Measurements from ENCODE around the gene MALL.

The MALL gene

DNA sequence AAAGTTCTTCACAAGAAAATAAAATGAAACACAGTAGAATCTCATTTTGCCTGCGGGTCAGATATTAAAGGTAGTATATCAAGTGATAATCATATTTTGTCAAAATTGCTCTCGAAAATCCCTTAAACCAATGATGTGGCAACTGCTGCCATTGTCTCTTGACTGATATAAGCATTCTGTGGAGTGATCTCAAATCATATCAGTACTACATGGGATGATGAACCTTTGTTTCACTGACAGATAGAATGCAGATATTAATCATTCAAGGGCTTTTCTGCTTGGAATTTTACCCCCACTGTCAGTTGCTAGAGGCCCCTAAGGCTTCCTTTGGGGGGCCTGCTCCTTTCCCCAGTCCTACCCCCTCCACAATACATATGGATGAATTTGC lies 31.3 kb upstream of the MALL start:
- TF ChIP-seq, protein P1, sequence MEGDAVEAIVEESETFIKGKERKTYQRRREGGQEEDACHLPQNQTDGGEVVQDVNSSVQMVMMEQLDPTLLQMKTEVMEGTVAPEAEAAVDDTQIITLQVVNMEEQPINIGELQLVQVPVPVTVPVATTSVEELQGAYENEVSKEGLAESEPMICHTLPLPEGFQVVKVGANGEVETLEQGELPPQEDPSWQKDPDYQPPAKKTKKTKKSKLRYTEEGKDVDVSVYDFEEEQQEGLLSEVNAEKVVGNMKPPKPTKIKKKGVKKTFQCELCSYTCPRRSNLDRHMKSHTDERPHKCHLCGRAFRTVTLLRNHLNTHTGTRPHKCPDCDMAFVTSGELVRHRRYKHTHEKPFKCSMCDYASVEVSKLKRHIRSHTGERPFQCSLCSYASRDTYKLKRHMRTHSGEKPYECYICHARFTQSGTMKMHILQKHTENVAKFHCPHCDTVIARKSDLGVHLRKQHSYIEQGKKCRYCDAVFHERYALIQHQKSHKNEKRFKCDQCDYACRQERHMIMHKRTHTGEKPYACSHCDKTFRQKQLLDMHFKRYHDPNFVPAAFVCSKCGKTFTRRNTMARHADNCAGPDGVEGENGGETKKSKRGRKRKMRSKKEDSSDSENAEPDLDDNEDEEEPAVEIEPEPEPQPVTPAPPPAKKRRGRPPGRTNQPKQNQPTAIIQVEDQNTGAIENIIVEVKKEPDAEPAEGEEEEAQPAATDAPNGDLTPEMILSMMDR (IDR thresholded peaks at IDR 0.05; ENCODE audit: low read depth, low read length), result no peak
- no peak for DNase-seq (ENCODE audit: low read depth in 2 of 2)
- no peak overlapping the region for H3K4me3 ChIP-seq (replicated peaks in 1 of 2; ENCODE audit: low read depth in 2 of 2, low read length in 2 of 2)

DNA sequence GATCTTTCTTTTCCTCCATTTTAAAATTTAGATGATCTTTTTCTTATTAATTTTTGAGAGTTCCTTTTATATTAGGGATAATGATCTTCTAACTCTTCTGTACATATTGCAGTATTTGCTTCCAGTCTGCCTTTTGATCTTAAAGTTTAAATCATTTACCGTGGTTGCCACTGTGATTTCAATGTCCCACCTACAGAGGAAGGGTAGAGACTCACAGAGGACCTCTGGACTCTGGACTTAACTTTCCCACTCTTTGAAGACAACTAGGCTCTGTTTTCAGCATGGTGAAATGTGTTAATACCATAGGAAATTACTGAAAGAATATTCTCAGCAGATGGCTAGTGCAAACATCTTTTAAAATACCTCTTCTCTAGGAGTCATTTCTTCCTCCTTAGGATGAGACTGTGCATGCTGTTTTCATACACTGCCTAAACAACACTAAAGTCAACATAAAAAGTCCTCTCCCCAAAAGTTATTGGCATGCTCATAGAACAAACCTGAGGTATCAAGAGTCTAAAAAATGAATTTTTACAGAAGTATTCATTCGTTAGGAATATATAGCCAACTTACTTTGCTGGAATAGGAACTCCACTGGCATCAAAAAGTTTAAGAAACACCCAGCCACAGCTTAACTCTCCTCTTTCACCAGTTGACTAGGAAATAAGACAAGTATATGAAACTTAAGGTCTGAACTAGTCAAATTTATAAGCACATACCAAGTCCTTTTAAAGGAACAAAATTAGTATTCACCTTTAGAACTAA lies 30.7 kb upstream of the MALL start:
- DNase-seq (ENCODE audit: low read depth in 2 of 2), result no peak
- TF ChIP-seq, protein P1 (IDR thresholded peaks at IDR 0.05; ENCODE audit: low read depth, low read length), result no peak
- no peak overlapping the region for H3K4me3 ChIP-seq (replicated peaks in 1 of 2; ENCODE audit: low read depth in 2 of 2, low read length in 2 of 2)

DNA sequence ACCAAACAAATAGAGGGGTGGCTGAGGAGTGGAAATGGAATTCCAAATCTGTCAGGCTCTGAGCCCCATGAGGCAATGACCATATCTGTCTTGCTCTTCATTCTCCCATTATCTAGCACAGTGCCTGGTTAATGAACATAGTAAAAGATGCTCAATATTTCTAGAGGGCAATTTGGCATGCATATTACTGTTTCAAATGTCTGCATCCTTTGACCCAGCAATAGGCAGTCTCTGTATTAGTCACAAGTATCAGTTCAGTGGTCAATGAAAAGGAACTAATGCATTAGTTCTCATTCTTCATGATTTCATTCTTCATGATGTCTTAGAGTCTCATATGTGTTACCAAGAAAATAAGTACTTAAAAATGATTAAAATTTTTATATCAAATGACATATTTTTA lies 28.4 kb upstream of the MALL start:
- no peak overlapping the region for H3K4me3 ChIP-seq (replicated peaks in 1 of 2; ENCODE audit: low read depth in 2 of 2, low read length in 2 of 2)
- TF ChIP-seq, protein P1 (IDR thresholded peaks at IDR 0.05; ENCODE audit: low read depth, low read length), result no peak
- no peak for DNase-seq (ENCODE audit: low read depth in 2 of 2)

DNA sequence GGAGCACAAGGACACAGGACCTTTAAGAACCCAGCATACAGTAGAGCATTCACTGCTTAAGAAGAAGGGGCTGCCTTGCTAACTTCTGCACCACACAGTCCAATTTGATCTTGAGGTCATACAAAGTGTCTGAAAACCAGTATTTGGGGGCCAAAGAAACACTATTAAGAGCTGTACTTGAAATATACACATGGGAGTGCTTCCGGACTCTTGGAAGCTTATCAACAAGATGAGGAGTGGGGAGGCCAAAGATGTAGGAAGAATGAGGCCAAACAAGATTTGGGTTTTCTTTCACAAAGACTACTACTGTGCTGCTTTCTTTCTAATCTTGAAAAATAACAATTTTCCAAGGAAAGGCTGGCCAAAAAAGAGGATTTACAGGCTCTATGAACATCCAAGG lies 24.8 kb upstream of the MALL start:
- DNase-seq (ENCODE audit: low read depth in 2 of 2), result no peak
- TF ChIP-seq, protein P1 (IDR thresholded peaks at IDR 0.05; ENCODE audit: low read depth, low read length), result no peak
- H3K4me3 ChIP-seq (replicated peaks in 1 of 2; ENCODE audit: low read depth in 2 of 2, low read length in 2 of 2), result no peak overlapping the region

DNA sequence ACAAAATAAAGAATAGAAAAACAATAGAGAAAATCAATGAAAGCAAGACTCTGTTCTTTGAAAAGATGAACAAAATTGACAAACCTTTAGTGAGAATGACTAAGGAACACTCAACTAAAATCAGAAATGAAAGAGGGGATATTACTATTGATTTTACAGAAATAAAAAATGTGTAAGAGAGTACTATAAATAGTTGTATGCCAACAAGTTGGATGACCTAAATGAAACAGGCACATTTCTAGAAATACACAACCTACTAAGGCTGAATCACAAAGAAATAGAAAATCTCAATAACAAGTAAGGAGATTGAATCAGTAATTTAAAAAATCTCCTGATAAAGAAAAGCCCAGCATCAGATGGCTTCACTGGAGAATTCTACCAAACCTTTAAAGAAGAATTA lies 18.4 kb upstream of the MALL start:
- H3K4me3 ChIP-seq (replicated peaks in 1 of 2; ENCODE audit: low read depth in 2 of 2, low read length in 2 of 2), result no peak overlapping the region
- TF ChIP-seq, protein P1 (IDR thresholded peaks at IDR 0.05; ENCODE audit: low read depth, low read length), result no peak
- DNase-seq (ENCODE audit: low read depth in 2 of 2), result no peak

DNA sequence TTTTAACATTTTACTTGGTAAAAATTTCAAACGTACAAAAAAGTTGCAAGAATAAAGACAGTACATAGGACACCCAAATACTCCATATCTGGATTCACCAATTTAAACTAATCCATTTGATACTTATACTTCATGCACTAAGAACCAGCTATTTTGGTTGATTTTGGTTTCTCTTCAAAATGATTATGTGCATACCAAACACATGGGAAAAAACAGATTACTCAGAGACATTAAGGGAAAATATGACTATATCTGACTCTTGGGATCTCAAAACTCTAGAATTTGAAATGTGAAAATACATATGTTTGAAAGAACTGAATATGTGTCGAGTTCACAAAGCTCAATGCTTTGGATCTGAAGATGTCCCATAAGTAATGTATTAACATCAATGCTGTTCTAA lies 15.5 kb upstream of the MALL start:
- H3K4me3 ChIP-seq (replicated peaks in 1 of 2; ENCODE audit: low read depth in 2 of 2, low read length in 2 of 2), result no peak overlapping the region
- TF ChIP-seq, protein P1 (IDR thresholded peaks at IDR 0.05; ENCODE audit: low read depth, low read length), result no peak
- no peak for DNase-seq (ENCODE audit: low read depth in 2 of 2)

DNA sequence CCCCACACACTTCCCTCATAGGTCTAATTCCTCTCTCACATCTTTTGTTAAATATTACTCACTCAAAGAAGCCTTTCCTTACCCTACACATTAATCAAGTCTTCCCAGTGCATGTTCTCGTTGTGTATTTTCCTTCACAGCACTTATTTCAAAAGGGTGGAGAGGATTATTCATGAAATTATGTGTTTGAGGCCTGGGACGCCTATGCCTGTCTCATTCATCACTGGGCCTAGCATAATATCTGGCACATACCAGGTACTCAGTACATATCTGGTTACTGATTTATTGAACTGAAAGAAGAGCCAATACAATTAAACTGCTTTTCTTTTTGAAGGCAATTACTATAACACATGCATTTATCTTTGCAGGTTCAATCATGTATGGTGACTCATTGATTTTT lies 15.1 kb upstream of the MALL start:
- TF ChIP-seq, protein P1 (IDR thresholded peaks at IDR 0.05; ENCODE audit: low read depth, low read length), result no peak
- DNase-seq (ENCODE audit: low read depth in 2 of 2), result no peak
- no peak overlapping the region for H3K4me3 ChIP-seq (replicated peaks in 1 of 2; ENCODE audit: low read depth in 2 of 2, low read length in 2 of 2)

All from cardiac fibroblast (primary cell).